Activated naive CD4-positive, alpha-beta T cell treated with anti-CD3 and anti-CD28 coated beads, Interleukin-2, amount 50 U/mL, for 16 hours (primary cell): ENCODE data around the gene FEM1A.
"Not testable (repeated sequence)": the region's sequence is repeated elsewhere in the genome, so short reads cannot be mapped to it uniquely, and the experiment has no call there.

Experiments
- DNase-seq: peaks from one replicate; pipeline ENCODE4 v3.0.0-alpha.2; 2020

The FEM1A gene

GRCh38 chr19:4791183-4792018, at the start of gene FEM1A:
Gene FEM1A, plus strand, starts transcription at chr19:4791734. Its CDS starts 121 bp downstream, at chr19:4791855.
- peak; percentile 98 for DNase-seq

- DNase-seq: no peak
These were observed 48.5 kb upstream of the FEM1A start for GRCh38 chr19:4742723-4743646.

GRCh38 chr19:4744451-4745174, 46.9 kb upstream of the FEM1A start:
- DNase-seq: no peak

- DNase-seq: not testable (repeated sequence)
These were observed 46.4 kb upstream of the FEM1A start for GRCh38 chr19:4745175-4745574.

- DNase-seq: no peak
These were observed 45.5 kb upstream of the FEM1A start for GRCh38 chr19:4745986-4746385.

GRCh38 chr19:4748185-4748584, 43.3 kb upstream of the FEM1A start:
- DNase-seq: no peak

- DNase-seq: no peak
These were observed 42.9 kb upstream of the FEM1A start for GRCh38 chr19:4748589-4748988.

GRCh38 chr19:4749870-4750590, 41.5 kb upstream of the FEM1A start:
- no peak for DNase-seq

- DNase-seq: no peak
These were observed 37.3 kb upstream of the FEM1A start for GRCh38 chr19:4754248-4754647.

- no peak for DNase-seq
These were observed 36.1 kb upstream of the FEM1A start for GRCh38 chr19:4755459-4755858.

GRCh38 chr19:4758082-4758481, 33.5 kb upstream of the FEM1A start:
- no peak for DNase-seq

- no peak for DNase-seq
These were observed 32.9 kb upstream of the FEM1A start for GRCh38 chr19:4758659-4759058.

GRCh38 chr19:4759388-4760284, 31.9 kb upstream of the FEM1A start:
- peak; percentile 42 for DNase-seq

- no peak for DNase-seq
These were observed 31.3 kb upstream of the FEM1A start for GRCh38 chr19:4760285-4760650.

GRCh38 chr19:4763021-4763420, 28.5 kb upstream of the FEM1A start:
- no peak for DNase-seq

- DNase-seq: no peak
These were observed 27.2 kb upstream of the FEM1A start for GRCh38 chr19:4764393-4764660.

GRCh38 chr19:4768934-4769777, 22.4 kb upstream of the FEM1A start:
- peak; percentile 71 for DNase-seq

GRCh38 chr19:4772566-4772965, 19.0 kb upstream of the FEM1A start:
- no peak for DNase-seq

- no peak for DNase-seq
These were observed 18.4 kb upstream of the FEM1A start for GRCh38 chr19:4773047-4773640.

- no peak for DNase-seq
These were observed 17.4 kb upstream of the FEM1A start for GRCh38 chr19:4774136-4774535.
